Astrocyte of the spinal cord (primary cell): ENCODE measurements around the gene GP1BA.
A peak's percentile ranks its signal among the peaks of the same experiment; 100 is the strongest.

ENCODE experiments used
- DNase-seq: peaks from one replicate; pipeline ENCODE4 v3.0.0; 2011; ENCODE audit warnings: low read depth, low spot score
- H3K4me3 ChIP-seq: 2 replicates; pipeline ENCODE4 v1.5.1; 2011; ENCODE audit warnings: low read depth, mild to moderate bottlenecking, low read length, moderate library complexity
- CTCF ChIP-seq: IDR thresholded peaks from 2 replicates; pipeline ENCODE4 v1.5.1; 2012; ENCODE audit warnings: low read depth, mild to moderate bottlenecking, low read length, inconsistent platforms
- in situ Hi-C: cut with HindIII; loops from 2 replicates; pipeline ENCODE4 v1.10.0; 2017; ENCODE audit warnings: low sequenced_read_pairs

Gene GP1BA

GRCh38 chr17:4965311-4965986, 33.4 kb downstream of the GP1BA start:
- DNase-seq, result no peak
- in situ Hi-C loops, result no loop called here
- TF ChIP-seq CTCF, result no peak
- no peak overlapping the region for H3K4me3 ChIP-seq

- peak; percentile 100 for DNase-seq
- in situ Hi-C loops, result no loop called here
- no peak for TF ChIP-seq CTCF
- peak overlapping the region; percentile 65 for H3K4me3 ChIP-seq
These were observed 34.9 kb downstream of the GP1BA start for GRCh38 chr17:4966844-4967538.

- no peak for TF ChIP-seq CTCF
- H3K4me3 ChIP-seq, result peak within 1 kb of the TSS; percentile 65
- DNase-seq, result peak; percentile 99
- in situ Hi-C loops, result no loop called here
These were observed 35.7 kb downstream of the GP1BA start, which contains the start of gene SPAG7 for GRCh38 chr17:4967539-4968485. SPAG7 (minus strand) TSS chr17:4967817; CDS start chr17:4967804, 13 bp downstream.

- no peak for TF ChIP-seq CTCF
- in situ Hi-C loops, result no loop called here
- DNase-seq, result no peak
These were observed 36.5 kb downstream of the GP1BA start for GRCh38 chr17:4968486-4969046.

GRCh38 chr17:4969047-4969550, 37.0 kb downstream of the GP1BA start:
- TF ChIP-seq CTCF, result no peak
- in situ Hi-C loops, result no loop called here
- DNase-seq, result peak; percentile 94
- H3K4me3 ChIP-seq, result peak overlapping the region; percentile 65

More at GRCh38 chr17:4968486-4969046, 36.5 kb downstream of the GP1BA start:
- H3K4me3 ChIP-seq, result peak overlapping the region; percentile 65
